Cerebellar cortex (tissue), 1 donor: ENCODE measurements around the gene PRKAR2B.

Experiments
- DNase-seq: peaks from one replicate; pipeline ENCODE4 v3.0.0-alpha.2; 2015; ENCODE audit warnings: low spot score

The PRKAR2B gene

GRCh38 chr7:107044347-107045194 is at the start of gene PRKAR2B:
Gene PRKAR2B, plus strand, starts transcription at chr7:107044705. Its CDS starts 203 bp downstream, at chr7:107044908.
- DNase-seq, result peak; percentile 85

GRCh38 chr7:106994833-106995232 is 49.7 kb upstream of the PRKAR2B start:
- DNase-seq, result no peak

- no peak for DNase-seq
These were observed 46.8 kb upstream of the PRKAR2B start for GRCh38 chr7:106997487-106998271.

- DNase-seq, result no peak
These were observed 45.5 kb upstream of the PRKAR2B start for GRCh38 chr7:106999023-106999422.

- DNase-seq, result no peak
These were observed 43.0 kb upstream of the PRKAR2B start for GRCh38 chr7:107001490-107001889.

- DNase-seq, result no peak
These were observed 42.4 kb upstream of the PRKAR2B start for GRCh38 chr7:107002126-107002525.

- DNase-seq, result no peak
These were observed 41.9 kb upstream of the PRKAR2B start for GRCh38 chr7:107002529-107002998.

- no peak for DNase-seq
These were observed 37.3 kb upstream of the PRKAR2B start for GRCh38 chr7:107007007-107007891.

GRCh38 chr7:107007892-107008287 is 36.6 kb upstream of the PRKAR2B start:
- DNase-seq, result no peak

- DNase-seq, result no peak
These were observed 34.7 kb upstream of the PRKAR2B start for GRCh38 chr7:107009846-107010203.

- no peak for DNase-seq
These were observed 31.8 kb upstream of the PRKAR2B start for GRCh38 chr7:107012691-107013090.

GRCh38 chr7:107014387-107015023 is 30.0 kb upstream of the PRKAR2B start:
- DNase-seq, result no peak

- no peak for DNase-seq
These were observed 28.2 kb upstream of the PRKAR2B start for GRCh38 chr7:107016312-107016711.

- no peak for DNase-seq
These were observed 26.4 kb upstream of the PRKAR2B start for GRCh38 chr7:107017965-107018719.

GRCh38 chr7:107020400-107020799 is 24.1 kb upstream of the PRKAR2B start:
- no peak for DNase-seq

GRCh38 chr7:107021600-107021999 is 22.9 kb upstream of the PRKAR2B start:
- DNase-seq, result no peak

- DNase-seq, result no peak
These were observed 20.9 kb upstream of the PRKAR2B start for GRCh38 chr7:107023522-107024151.

- no peak for DNase-seq
These were observed 19.6 kb upstream of the PRKAR2B start for GRCh38 chr7:107024906-107025305.

GRCh38 chr7:107025449-107026103 is 18.9 kb upstream of the PRKAR2B start:
- no peak for DNase-seq

GRCh38 chr7:107026166-107026565 is 18.3 kb upstream of the PRKAR2B start:
- no peak for DNase-seq
